Stimulated activated CD8-positive, alpha-beta memory T cell treated with anti-CD3 and anti-CD28 coated beads, Interleukin-7, amount 100 ng/mL, for 48 hours (primary cell): ENCODE data around the gene SCN3A.

Source experiments
- DNase-seq, 2 donors: peaks; one replicate each; pipeline ENCODE4 v3.0.0-alpha.2; 2020; ENCODE audit warnings: low read depth in 1 of 2; ENCODE audit errors: extremely low read depth in 1 of 2

SCN3A gene

GRCh38 chr2:165113414-165113813, 90.4 kb downstream of the SCN3A start:
- DNase-seq = no peak

GRCh38 chr2:165112789-165113188, 91.1 kb downstream of the SCN3A start:
- DNase-seq = no peak

GRCh38 chr2:165112133-165112573, 91.7 kb downstream of the SCN3A start:
- DNase-seq = no peak

- DNase-seq = no peak
Measured at GRCh38 chr2:165110394-165110793, 93.5 kb downstream of the SCN3A start.

GRCh38 chr2:165109915-165110314, 93.9 kb downstream of the SCN3A start:
- no peak for DNase-seq

- no peak for DNase-seq
Measured at GRCh38 chr2:165105926-165106325, 97.9 kb downstream of the SCN3A start.

GRCh38 chr2:165087933-165088901, 115.6 kb downstream of the SCN3A start:
- DNase-seq = no peak

- no peak for DNase-seq
Measured at GRCh38 chr2:165086337-165086736, 117.5 kb downstream of the SCN3A start.

GRCh38 chr2:165083326-165083725, 120.5 kb downstream of the SCN3A start:
- DNase-seq = no peak

GRCh38 chr2:165082479-165082878, 121.4 kb downstream of the SCN3A start:
- DNase-seq = no peak

GRCh38 chr2:165081276-165081675, 122.6 kb downstream of the SCN3A start:
- DNase-seq = no peak

GRCh38 chr2:165079432-165079831, 124.4 kb downstream of the SCN3A start:
- DNase-seq = no peak

- no peak for DNase-seq
Measured at GRCh38 chr2:165078913-165079312, 124.9 kb downstream of the SCN3A start.

- no peak for DNase-seq
Measured at GRCh38 chr2:165074884-165075283, 129.0 kb downstream of the SCN3A start.

- DNase-seq = no peak
Measured at GRCh38 chr2:165074323-165074722, 129.5 kb downstream of the SCN3A start.

- no peak for DNase-seq
Measured at GRCh38 chr2:165070076-165070475, 133.8 kb downstream of the SCN3A start.

- DNase-seq = no peak
Measured at GRCh38 chr2:165069151-165069550, 134.7 kb downstream of the SCN3A start.

- DNase-seq = no peak
Measured at GRCh38 chr2:165068487-165068757, 135.4 kb downstream of the SCN3A start.

- no peak for DNase-seq
Measured at GRCh38 chr2:165067643-165068486, 136.0 kb downstream of the SCN3A start.

- DNase-seq = no peak
Measured at GRCh38 chr2:165064743-165065142, 139.1 kb downstream of the SCN3A start.

- DNase-seq = no peak
Measured at GRCh38 chr2:165060411-165060810, 143.4 kb downstream of the SCN3A start.
